Smooth muscle cell (in vitro differentiated cells): ENCODE results near the gene CACNB2. TPM values are rescaled to one million over a fixed set of nuclear protein-coding genes. Genes with fewer than 3 reads are reported as not detected.

Experiments
- DNase-seq: peaks from one replicate; lab custom pipeline; 2025; ENCODE audit not compliant: unreplicated experiment; lab: John Stamatoyannopoulos, UW
- H2AFZ ChIP-seq: fragments of 200-600 bp; sonication (generic); 2 replicates; pipeline ENCODE4 v1.6.0; 2016; ENCODE audit warnings: antibody characterized with exemption, low read depth, mild to moderate bottlenecking
- H3F3A ChIP-seq: fragments of 200-600 bp; sonication (generic); 2 replicates; pipeline ENCODE4 v1.6.0; 2017; ENCODE audit warnings: antibody characterized with exemption, low read depth
- H3K27ac ChIP-seq: fragments of 200-600 bp; sonication (generic); 2 replicates; pipeline ENCODE4 v1.5.1; 2016; ENCODE audit warnings: low read depth, mild to moderate bottlenecking
- H3K27me3 ChIP-seq: fragments of 200-600 bp; sonication (generic); 2 replicates; pipeline ENCODE4 v1.6.1; 2016; ENCODE audit warnings: low read depth, mild to moderate bottlenecking
- H3K36me3 ChIP-seq: fragments of 200-600 bp; sonication (generic); 2 replicates; pipeline ENCODE4 v1.5.1; 2016; ENCODE audit warnings: low read depth
- H3K4me1 ChIP-seq: fragments of 200-600 bp; sonication (generic); 2 replicates; pipeline ENCODE4 v1.5.1; 2016; ENCODE audit warnings: low read depth
- H3K4me2 ChIP-seq: fragments of 200-600 bp; sonication (generic); 2 replicates; pipeline ENCODE4 v1.6.0; 2016; ENCODE audit warnings: mild to moderate bottlenecking
- H3K4me3 ChIP-seq: fragments of 200-600 bp; sonication (generic); 2 replicates; pipeline ENCODE4 v1.5.1; 2016; ENCODE audit warnings: mild to moderate bottlenecking
- H3K79me2 ChIP-seq: fragments of 200-600 bp; sonication (generic); 2 replicates; pipeline ENCODE4 v1.6.0; 2016; ENCODE audit warnings: low read depth, mild to moderate bottlenecking
- H3K9ac ChIP-seq: fragments of 200-600 bp; sonication (generic); 2 replicates; pipeline ENCODE4 v1.6.0; 2016; ENCODE audit warnings: low read depth
- H3K9me3 ChIP-seq: fragments of 200-600 bp; sonication (generic); replicated peaks from 2 replicates; pipeline ENCODE4 v1.5.1; 2016; ENCODE audit warnings: low read depth
- H4K20me1 ChIP-seq: fragments of 200-600 bp; sonication (generic); 2 replicates; pipeline ENCODE4 v1.6.0; 2016; ENCODE audit warnings: low read depth
- CTCF ChIP-seq: fragments of 200-600 bp; sonication (generic); IDR thresholded peaks from 2 replicates; pipeline ENCODE4 v1.5.1; 2017; ENCODE audit warnings: borderline replicate concordance, mild to moderate bottlenecking, antibody characterized with exemption; ENCODE audit not compliant: insufficient read depth, poor library complexity, severe bottlenecking
- WGBS: methylation state at CpG from one replicate; pipeline ENCODE4 v1.1.7; 2016; ENCODE audit warnings: low lambda C conversion rate; 5-methylcytosine and 5-hydroxymethylcytosine counted together
- polyA plus RNA-seq: library from polyadenylated mRNA; unstranded; fragments of >200 nt; fragmentation: Nextera tagmentation; extraction: Ambion mirVana; gene quantifications from 2 replicates; pipeline ENCODE4 v1.2.1, GENCODE V29; 2016
- total RNA-seq: library from RNA; depleted of rRNA; stranded (reverse); fragments of >200 nt; gene quantifications from 2 replicates; pipeline ENCODE4 v1.2.3, GENCODE V29; 2014

Gene CACNB2
- total and polyA plus RNA-seq, 2 experiments from 2014 or later = 0.04 to 1.1 TPM

- Histone ChIP-seq H3K4me1 (no peaks in the 10 kb centered on the region), H3K9ac (no peak overlapping the region), H2AFZ (no peak overlapping the region), H4K20me1 (no peaks in the 10 kb centered on the region), H3K36me3 (no peaks in the 10 kb centered on the region), H3K27ac (no peak overlapping the region), H3F3A (no peaks in the 10 kb centered on the region), H3K4me3 (no peak overlapping the region), H3K79me2 (no peaks in the 10 kb centered on the region), H3K27me3 (no peaks in the 10 kb centered on the region), H3K9me3 (no peaks in the 10 kb centered on the region), H3K4me2 (no peak overlapping the region)
- WGBS = 94% methylated on average over 6 of the region's 6 CpGs
- no peak for DNase-seq
- TF ChIP-seq CTCF = no peak
These were observed 210.1 kb downstream of the CACNB2 start for GRCh38 chr10:18350340-18350739.

GRCh38 chr10:18351421-18351820, 211.2 kb downstream of the CACNB2 start:
- H2AFZ ChIP-seq = no peak overlapping the region

GRCh38 chr10:18352175-18352574, 212.0 kb downstream of the CACNB2 start:
- H3K9ac ChIP-seq = no peak overlapping the region
- no peak overlapping the region for H3K4me3 ChIP-seq
- H3K9me3 ChIP-seq = no peaks in the 10 kb centered on the region
- 92% methylated on average over 3 of the region's 3 CpGs for WGBS
- no peaks in the 10 kb centered on the region for H4K20me1 ChIP-seq
- no peaks in the 10 kb centered on the region for H3K4me1 ChIP-seq
- DNase-seq = no peak
- H3K36me3 ChIP-seq = no peaks in the 10 kb centered on the region
- no peaks in the 10 kb centered on the region for H3F3A ChIP-seq
- TF ChIP-seq CTCF = no peak
- no peaks in the 10 kb centered on the region for H3K79me2 ChIP-seq
- no peak overlapping the region for H3K4me2 ChIP-seq
- no peak overlapping the region for H3K27ac ChIP-seq
- no peak overlapping the region for H2AFZ ChIP-seq
- H3K27me3 ChIP-seq = no peaks in the 10 kb centered on the region

More at GRCh38 chr10:18351421-18351820, 211.2 kb downstream of the CACNB2 start:
- Histone ChIP-seq H3K27ac (no peak overlapping the region), H3K4me2 (no peak overlapping the region), H3K4me1 (no peaks in the 10 kb centered on the region), H3K36me3 (no peaks in the 10 kb centered on the region), H3K27me3 (no peaks in the 10 kb centered on the region), H4K20me1 (no peaks in the 10 kb centered on the region), H3K79me2 (no peaks in the 10 kb centered on the region), H3F3A (no peaks in the 10 kb centered on the region), H3K9me3 (no peaks in the 10 kb centered on the region), H3K4me3 (no peak overlapping the region), H3K9ac (no peak overlapping the region)
- DNase-seq = no peak
- WGBS = 86% methylated on average over 2 of the region's 2 CpGs
- no peak for TF ChIP-seq CTCF

- Histone ChIP-seq H2AFZ (no peak overlapping the region), H3K36me3 (no peaks in the 10 kb centered on the region), H3K4me1 (no peaks in the 10 kb centered on the region), H3K27me3 (no peaks in the 10 kb centered on the region), H3K9ac (no peak overlapping the region), H3K79me2 (no peaks in the 10 kb centered on the region), H3K27ac (no peak overlapping the region), H3F3A (no peaks in the 10 kb centered on the region), H3K9me3 (no peaks in the 10 kb centered on the region), H3K4me3 (no peak overlapping the region), H3K4me2 (no peak overlapping the region), H4K20me1 (no peaks in the 10 kb centered on the region)
- DNase-seq = no peak
- WGBS = 93% methylated on average over 5 of the region's 5 CpGs
- no peak for TF ChIP-seq CTCF
These were observed 219.6 kb downstream of the CACNB2 start for GRCh38 chr10:18359812-18360211.
